A549 (cell line): Measurements from ENCODE around the gene HOXD8.

Experiments used
- CBX2 ChIP-seq: fragments of 200-600 bp; sonication (generic); IDR thresholded peaks from 2 replicates; pipeline ENCODE4 v1.6.1; 2016; ENCODE audit warnings: low read depth, mild to moderate bottlenecking, borderline replicate concordance
- CTCF ChIP-seq: fragments of >200 bp; sonication (Bioruptor Twin); formaldehyde crosslinking; IDR thresholded peaks from 3 replicates; pipeline ENCODE4 v1.5.1; 2016
- EHF ChIP-seq: fragments of 250-450 bp; sonication (Bioruptor Pico); IDR thresholded peaks from 2 replicates; pipeline ENCODE4 v1.5.0; 2020; ENCODE audit warnings: mild to moderate bottlenecking
- ELK1 ChIP-seq: fragments of 150-350 bp; IDR thresholded peaks from 2 replicates; pipeline ENCODE4 v1.6.1; 2014; ENCODE audit warnings: low read depth, mild to moderate bottlenecking, low read length
- EP300 ChIP-seq, 2 experiments: fragments of >200 bp; sonication (Bioruptor Twin); formaldehyde crosslinking; IDR thresholded peaks; 2 replicates in 1 of 2; 3 replicates in 1 of 2; pipeline ENCODE4 v1.6.1; 2016 to 2017
- ESRRA ChIP-seq: fragments of 150-350 bp; IDR thresholded peaks from 2 replicates; pipeline ENCODE4 v1.6.1; 2014; ENCODE audit warnings: mild to moderate bottlenecking, low read length, borderline replicate concordance
- GATA3 ChIP-seq: IDR thresholded peaks from 2 replicates; pipeline ENCODE4 v1.6.1; 2012; ENCODE audit warnings: borderline replicate concordance
- NFE2L2 ChIP-seq: fragments of 150-350 bp; conservative IDR thresholded peaks from 2 replicates; pipeline ENCODE4 v1.6.1; 2014; ENCODE audit warnings: low read length
- PBX3 ChIP-seq: IDR thresholded peaks from 2 replicates; pipeline ENCODE4 v1.6.1; 2012
- POLR2A ChIP-seq: IDR thresholded peaks from 2 replicates; pipeline ENCODE4 v1.6.1; 2012; ENCODE audit warnings: mild to moderate bottlenecking, low read length
- TP53 ChIP-seq: fragments of 250-450 bp; sonication (Bioruptor Pico); IDR thresholded peaks from 2 replicates; pipeline ENCODE4 v1.5.0; 2021; ENCODE audit warnings: mild to moderate bottlenecking, moderate library complexity
- TF ChIP-seq, protein P1 (sequence below): fragments of 200-600 bp; sonication (generic); IDR thresholded peaks from 2 replicates; pipeline ENCODE4 v1.6.1; 2016; ENCODE audit warnings: antibody characterized with exemption, mild to moderate bottlenecking, moderate library complexity

GRCh38 chr2:176161825-176162626, 32.5 kb downstream of the HOXD8 start:
- TF ChIP-seq EP300 (IDR thresholded peaks at IDR 0.05), result no peak
- no peak for TF ChIP-seq ELK1
- TF ChIP-seq EHF, result no peak
- TF ChIP-seq POLR2A, result no peak
- TF ChIP-seq ESRRA, result no peak
- no peak for TF ChIP-seq CBX2
- TF ChIP-seq, protein P1, sequence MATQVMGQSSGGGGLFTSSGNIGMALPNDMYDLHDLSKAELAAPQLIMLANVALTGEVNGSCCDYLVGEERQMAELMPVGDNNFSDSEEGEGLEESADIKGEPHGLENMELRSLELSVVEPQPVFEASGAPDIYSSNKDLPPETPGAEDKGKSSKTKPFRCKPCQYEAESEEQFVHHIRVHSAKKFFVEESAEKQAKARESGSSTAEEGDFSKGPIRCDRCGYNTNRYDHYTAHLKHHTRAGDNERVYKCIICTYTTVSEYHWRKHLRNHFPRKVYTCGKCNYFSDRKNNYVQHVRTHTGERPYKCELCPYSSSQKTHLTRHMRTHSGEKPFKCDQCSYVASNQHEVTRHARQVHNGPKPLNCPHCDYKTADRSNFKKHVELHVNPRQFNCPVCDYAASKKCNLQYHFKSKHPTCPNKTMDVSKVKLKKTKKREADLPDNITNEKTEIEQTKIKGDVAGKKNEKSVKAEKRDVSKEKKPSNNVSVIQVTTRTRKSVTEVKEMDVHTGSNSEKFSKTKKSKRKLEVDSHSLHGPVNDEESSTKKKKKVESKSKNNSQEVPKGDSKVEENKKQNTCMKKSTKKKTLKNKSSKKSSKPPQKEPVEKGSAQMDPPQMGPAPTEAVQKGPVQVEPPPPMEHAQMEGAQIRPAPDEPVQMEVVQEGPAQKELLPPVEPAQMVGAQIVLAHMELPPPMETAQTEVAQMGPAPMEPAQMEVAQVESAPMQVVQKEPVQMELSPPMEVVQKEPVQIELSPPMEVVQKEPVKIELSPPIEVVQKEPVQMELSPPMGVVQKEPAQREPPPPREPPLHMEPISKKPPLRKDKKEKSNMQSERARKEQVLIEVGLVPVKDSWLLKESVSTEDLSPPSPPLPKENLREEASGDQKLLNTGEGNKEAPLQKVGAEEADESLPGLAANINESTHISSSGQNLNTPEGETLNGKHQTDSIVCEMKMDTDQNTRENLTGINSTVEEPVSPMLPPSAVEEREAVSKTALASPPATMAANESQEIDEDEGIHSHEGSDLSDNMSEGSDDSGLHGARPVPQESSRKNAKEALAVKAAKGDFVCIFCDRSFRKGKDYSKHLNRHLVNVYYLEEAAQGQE, result no peak
- no peak for TF ChIP-seq NFE2L2
- no peak for TF ChIP-seq CTCF
- TF ChIP-seq TP53 (CRISPR knock-in tag), result no peak
- no peak for TF ChIP-seq PBX3
- no peak for TF ChIP-seq GATA3
